CD4-positive, alpha-beta T cell treated with Interleukin-4 for 4 hours (primary cell): ENCODE results near the gene IFNE.

Source experiments
- DNase-seq: peaks from one replicate; pipeline ENCODE4 v3.0.0-alpha.2; 2020

The IFNE gene

GRCh38 chr9:21482213-21482612 is at the start of gene IFNE:
IFNE (minus strand) TSS chr9:21482313; CDS start chr9:21481694, 619 bp downstream.
- no peak for DNase-seq

- no peak for DNase-seq
These were observed 46.2 kb upstream of the IFNE start for GRCh38 chr9:21528123-21528808.

GRCh38 chr9:21527579-21527978 is 45.5 kb upstream of the IFNE start:
- DNase-seq: no peak

GRCh38 chr9:21525174-21525573 is 43.1 kb upstream of the IFNE start:
- DNase-seq: no peak

GRCh38 chr9:21524099-21524830 is 42.2 kb upstream of the IFNE start:
- no peak for DNase-seq

- DNase-seq: no peak
These were observed 41.2 kb upstream of the IFNE start for GRCh38 chr9:21523021-21524014.

GRCh38 chr9:21522348-21522747 is 40.2 kb upstream of the IFNE start:
- DNase-seq: no peak

- no peak for DNase-seq
These were observed 39.3 kb upstream of the IFNE start for GRCh38 chr9:21521448-21521847.

GRCh38 chr9:21520501-21521228 is 38.6 kb upstream of the IFNE start:
- DNase-seq: no peak

- no peak for DNase-seq
These were observed 37.8 kb upstream of the IFNE start for GRCh38 chr9:21519855-21520434.

- DNase-seq: no peak
These were observed 34.7 kb upstream of the IFNE start for GRCh38 chr9:21516796-21517195.

GRCh38 chr9:21513431-21513830 is 31.3 kb upstream of the IFNE start:
- no peak for DNase-seq

GRCh38 chr9:21510806-21511205 is 28.7 kb upstream of the IFNE start:
- no peak for DNase-seq

- DNase-seq: no peak
These were observed 25.3 kb upstream of the IFNE start for GRCh38 chr9:21507483-21507790.

GRCh38 chr9:21506626-21507482 is 24.7 kb upstream of the IFNE start:
- no peak for DNase-seq

GRCh38 chr9:21505425-21506179 is 23.5 kb upstream of the IFNE start:
- no peak for DNase-seq

GRCh38 chr9:21504894-21505293 is 22.8 kb upstream of the IFNE start:
- peak; percentile 40 for DNase-seq

GRCh38 chr9:21504113-21504512 is 22.0 kb upstream of the IFNE start:
- DNase-seq: peak; percentile 22

GRCh38 chr9:21502586-21502985 is 20.5 kb upstream of the IFNE start:
- no peak for DNase-seq

GRCh38 chr9:21499912-21500311 is 17.8 kb upstream of the IFNE start:
- no peak for DNase-seq

- no peak for DNase-seq
These were observed 9.6 kb upstream of the IFNE start for GRCh38 chr9:21491756-21492155.
